Adrenal gland (tissue), 12 donors: Measurements from ENCODE around the gene CXADR. TPM values are rescaled to one million over a fixed set of nuclear protein-coding genes. Genes with fewer than 3 reads are reported as not detected.
"Not testable (repeated sequence)": the region's sequence is repeated elsewhere in the genome, so short reads cannot be mapped to it uniquely, and the experiment has no call there.

Source experiments
- DNase-seq, 7 donors: peaks; one replicate each; pipeline ENCODE4 v3.0.0-alpha.2; 2019 to 2020
- H3K27ac ChIP-seq, 5 donors: fragments of 200-600 bp; sonication (generic) in 4 of 5; 1 replicate in 3 of 5; 2 replicates in 2 of 5; pipeline versions ENCODE4 v1.5.1 to v1.8.0; 2016 to 2020; ENCODE audit warnings: mild to moderate bottlenecking in 1 of 5
- H3K27me3 ChIP-seq: fragments of 200-600 bp; 2 replicates; pipeline ENCODE4 v1.8.0; 2021
- H3K36me3 ChIP-seq, 2 donors: fragments of 200-600 bp; replicated peaks in 1 of 2; 1 replicate in 1 of 2; 2 replicates in 1 of 2; pipeline versions ENCODE4 v1.5.1 to v1.8.0; 2018 to 2022
- H3K4me1 ChIP-seq, 2 donors: fragments of 200-600 bp; replicated peaks in 1 of 2; 1 replicate in 1 of 2; 2 replicates in 1 of 2; pipeline versions ENCODE4 v1.5.1 to v1.8.0; 2018 to 2021
- H3K4me3 ChIP-seq, 4 donors: fragments of 200-600 bp; sonication (generic) in 3 of 4; one replicate each; pipeline ENCODE4 v1.5.1; 2016 to 2018
- H3K9me3 ChIP-seq, 3 donors: fragments of 200-600 bp; sonication (generic) in 1 of 3; replicated peaks in 1 of 3; 1 replicate in 2 of 3; 2 replicates in 1 of 3; pipeline versions ENCODE4 v1.5.1 to v1.8.0; 2016 to 2021
- POLR2A ChIP-seq, 2 donors: fragments of 450-650 bp; IDR thresholded peaks; one replicate each; pipeline ENCODE4 v1.6.1; 2017; ENCODE audit warnings: antibody characterized with exemption in 2 of 2, mild to moderate bottlenecking in 2 of 2, moderate library complexity in 1 of 2
- WGBS, 4 donors: extraction: QIAGEN DNeasy Blood & Tissue Kit in 2 of 4; methylation state at CpG; one replicate each; pipeline versions ENCODE4 v1.1.5 to v1.1.7; 2013 to 2017; 5-methylcytosine and 5-hydroxymethylcytosine counted together
- intact Hi-C, 2 donors: fragments of 100-400 bp; cut with DNase I; formaldehyde crosslinking; loops; one replicate each; pipeline versions ENCODE4 v1.14.1 to v1.15.0; 2022 to 2023
- polyA plus RNA-seq, 3 donors: library from polyadenylated mRNA; stranded (reverse); fragments of 200-250 nt in 2 of 3; fragments of 350-450 nt in 1 of 3; fragmentation: Illumina TruSeq in 1 of 3; extraction: RNeasy Lipid Tissue Mini Kit (QIAGEN cat#74804) in 1 of 3; gene quantifications; one replicate each; pipeline ENCODE4 v1.2.3, GENCODE V29; 2013 to 2014
- total RNA-seq, 9 donors: library from RNA; depleted of rRNA in 4 of 9; stranded (reverse); fragments of >200 nt in 4 of 9; fragments of 120-200 nt in 1 of 9; fragmentation: NEBNext Ultra II Directional in 1 of 9; extraction: Animal tissue kit (Norgen Biotek cat#: 25700) in 1 of 9; gene quantifications; one replicate each; pipeline versions ENCODE4 v1.1.0 to v1.2.4, GENCODE V29; 2013 to 2023
- TF ChIP-seq, protein P1 (sequence below), 6 experiments: fragments of 450-650 bp in 4 of 6; fragments of 200-600 bp in 2 of 6; sonication (generic) in 1 of 6; IDR thresholded peaks; 1 replicate in 5 of 6; 2 replicates in 1 of 6; pipeline versions ENCODE4 v1.5.1 to v1.8.0; 2016 to 2021; ENCODE audit warnings: antibody characterized with exemption in 6 of 6, mild to moderate bottlenecking in 2 of 6, moderate library complexity in 1 of 6
- donor health status: healthy with polysubstance abuse.
- donor health status: Bipolar disorder and iron deficiency.
- donor health status: DM: yes; HTN: yes; CAD: no.
- donor health status: DM: no; HTN: no; CAD: no.
- donor health status: DM: no; HTN: no; CAD: no.
- donor health status: DM: yes; HTN: yes; CAD: no.

CXADR gene
- total and polyA plus RNA-seq, 12 donors: 1.5 to 25.2 (median 11.5) TPM

DNA sequence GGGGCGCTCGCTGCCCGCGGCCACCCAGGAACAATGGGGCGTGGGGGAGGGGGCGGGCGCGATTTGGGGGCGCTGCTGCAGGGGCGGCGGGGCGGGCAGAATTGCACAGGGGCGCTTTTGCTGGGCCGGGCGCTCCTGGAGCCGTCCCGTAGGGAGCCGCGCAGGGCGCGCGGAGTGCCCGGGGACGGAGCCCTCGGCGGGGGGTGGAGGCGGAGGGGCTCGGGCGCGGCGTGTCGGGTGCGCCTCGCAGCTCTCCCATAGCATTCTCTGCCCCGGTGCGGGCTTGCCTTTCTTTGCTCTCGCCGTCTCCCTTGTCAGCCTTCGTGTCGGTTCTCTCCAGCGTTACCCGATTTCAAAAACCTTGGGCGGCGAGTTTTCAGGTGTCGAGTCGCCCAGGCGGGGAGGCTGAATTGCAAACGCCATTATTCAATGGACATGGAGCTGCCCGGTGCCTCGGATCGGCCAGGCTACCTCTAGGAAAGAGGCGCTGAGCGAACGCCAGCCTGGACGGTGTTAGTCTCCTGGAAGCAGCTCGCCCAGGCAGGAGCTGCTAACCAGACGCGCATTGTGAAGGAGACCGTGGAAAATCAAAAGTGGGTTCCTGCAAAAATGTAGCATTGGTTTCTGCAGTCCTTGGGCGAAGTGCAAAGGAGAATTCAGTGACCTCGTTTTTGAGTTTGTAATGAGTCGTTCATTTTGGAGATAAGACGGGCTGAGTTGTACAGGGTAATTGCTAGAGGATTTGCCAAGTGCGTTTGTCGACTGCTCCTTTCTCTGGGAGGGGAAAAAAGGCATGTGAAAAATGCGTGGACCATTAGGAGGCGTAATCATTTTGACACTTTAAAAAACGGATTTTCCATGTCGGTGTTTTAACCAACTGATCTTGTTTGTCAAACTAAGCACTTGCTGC lies 626 bp downstream of the CXADR start:
- Histone ChIP-seq H3K27ac (peak overlapping the region in 4 of 5 donors; percentile 27 to 83 (median 56)), H3K27me3 (no peaks in the 10 kb centered on the region), H3K4me3 (peak overlapping the region; percentile 29 to 90 (median 70)), H3K36me3 (no peaks in the 10 kb centered on the region), H3K4me1 (peaks cover 10 to 16% of the 10 kb centered on the region in 2 donors), H3K9me3 (no peaks in the 10 kb centered on the region)
- TF ChIP-seq, protein P1, sequence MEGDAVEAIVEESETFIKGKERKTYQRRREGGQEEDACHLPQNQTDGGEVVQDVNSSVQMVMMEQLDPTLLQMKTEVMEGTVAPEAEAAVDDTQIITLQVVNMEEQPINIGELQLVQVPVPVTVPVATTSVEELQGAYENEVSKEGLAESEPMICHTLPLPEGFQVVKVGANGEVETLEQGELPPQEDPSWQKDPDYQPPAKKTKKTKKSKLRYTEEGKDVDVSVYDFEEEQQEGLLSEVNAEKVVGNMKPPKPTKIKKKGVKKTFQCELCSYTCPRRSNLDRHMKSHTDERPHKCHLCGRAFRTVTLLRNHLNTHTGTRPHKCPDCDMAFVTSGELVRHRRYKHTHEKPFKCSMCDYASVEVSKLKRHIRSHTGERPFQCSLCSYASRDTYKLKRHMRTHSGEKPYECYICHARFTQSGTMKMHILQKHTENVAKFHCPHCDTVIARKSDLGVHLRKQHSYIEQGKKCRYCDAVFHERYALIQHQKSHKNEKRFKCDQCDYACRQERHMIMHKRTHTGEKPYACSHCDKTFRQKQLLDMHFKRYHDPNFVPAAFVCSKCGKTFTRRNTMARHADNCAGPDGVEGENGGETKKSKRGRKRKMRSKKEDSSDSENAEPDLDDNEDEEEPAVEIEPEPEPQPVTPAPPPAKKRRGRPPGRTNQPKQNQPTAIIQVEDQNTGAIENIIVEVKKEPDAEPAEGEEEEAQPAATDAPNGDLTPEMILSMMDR (IDR thresholded peaks at IDR 0.05): no peak
- peak in 1 of 2 donors; percentile 36 for TF ChIP-seq POLR2A (IDR thresholded peaks at IDR 0.05)
- WGBS, 4 donors: 1 to 3% (median 1%) methylated on average over 18 to 69 of the region's 69 CpGs
- DNase-seq: peak; percentile 36 to 64 (median 45)
- intact Hi-C loops: no loop called here

GRCh38 chr21:17514124-17514845 lies 1.4 kb downstream of the CXADR start:
- Histone ChIP-seq H3K27ac (peak overlapping the region in 3 of 5 donors; percentile 43 to 83 (median 69)), H3K9me3 (no peaks in the 10 kb centered on the region), H3K27me3 (no peaks in the 10 kb centered on the region), H3K36me3 (no peaks in the 10 kb centered on the region), H3K4me3 (peak overlapping the region in 1 of 4 donors; percentile 90), H3K4me1 (peaks cover 10 to 21% of the 10 kb centered on the region in 2 donors)
- intact Hi-C loops: no loop called here
- no peak for DNase-seq
- WGBS, 4 donors: 42 to 58% (median 52%) methylated on average over 13 of the region's 13 CpGs
- TF ChIP-seq, protein P1 (IDR thresholded peaks at IDR 0.05): no peak
- TF ChIP-seq POLR2A (IDR thresholded peaks at IDR 0.05): no peak

DNA sequence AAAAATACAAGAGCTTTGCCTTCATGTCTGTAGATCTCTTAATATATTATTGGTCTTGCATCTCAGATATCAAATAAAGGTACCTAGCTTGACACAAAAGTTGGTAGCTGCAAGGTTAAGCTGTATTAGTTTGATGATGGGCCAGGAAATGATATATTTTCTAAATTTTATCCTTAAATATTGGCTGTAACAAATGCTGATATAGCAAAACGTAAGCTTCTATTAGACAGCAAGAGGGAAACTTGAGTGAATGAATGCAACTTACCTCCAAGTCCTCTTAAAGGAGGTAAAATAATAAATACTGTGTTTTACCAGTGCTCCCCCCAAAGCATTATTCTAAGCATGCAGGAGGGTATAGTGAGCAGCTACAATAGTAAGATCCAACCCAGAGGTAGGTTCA lies 4.2 kb downstream of the CXADR start:
- WGBS, 4 donors: 89 to 97% (median 94%) methylated on average over 1 of the region's 1 CpG
- DNase-seq, intact Hi-C loops: not testable (repeated sequence)

DNA sequence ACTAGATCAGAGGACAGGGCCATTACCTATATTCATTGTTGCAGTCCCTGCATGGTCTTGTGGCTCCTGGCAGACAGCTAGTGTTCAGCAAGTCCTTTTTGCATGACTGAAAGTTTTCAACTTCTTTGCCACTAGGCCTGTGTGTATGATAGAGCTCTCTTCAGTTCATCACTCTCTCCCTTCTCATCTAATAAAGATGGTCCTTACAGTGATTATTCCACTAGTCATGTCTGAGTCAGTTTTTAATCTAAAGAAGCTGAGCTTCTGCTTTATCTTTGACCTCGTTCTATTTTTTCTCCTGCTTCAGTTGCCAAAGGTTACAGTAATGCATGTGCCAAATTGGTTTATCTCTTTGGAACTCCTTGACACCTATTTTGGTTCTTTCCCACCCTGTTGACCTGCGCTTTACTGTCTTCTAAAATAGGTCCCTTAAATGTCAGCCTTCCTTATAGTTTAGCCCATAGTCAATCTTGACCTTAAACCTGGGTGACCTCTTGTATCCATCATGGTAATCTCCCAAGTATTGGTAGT lies 6.4 kb downstream of the CXADR start:
- Histone ChIP-seq H3K27me3 (no peaks in the 10 kb centered on the region), H3K4me1 (peaks cover 2 to 8% of the 10 kb centered on the region in 2 donors), H3K27ac (no peak overlapping the region), H3K4me3 (no peak overlapping the region), H3K9me3 (no peaks in the 10 kb centered on the region), H3K36me3 (no peaks in the 10 kb centered on the region)
- intact Hi-C loops: no loop called here
- DNase-seq: no peak
- TF ChIP-seq POLR2A (IDR thresholded peaks at IDR 0.05): no peak
- TF ChIP-seq, protein P1 (IDR thresholded peaks at IDR 0.05): no peak
- 49 to 57% (median 51%) methylated on average over 2 of the region's 2 CpGs for WGBS, 4 donors

More for the DNA sequence above, 4.2 kb downstream of the CXADR start:
- not testable (repeated sequence) for H3K36me3 ChIP-seq, H3K4me3 ChIP-seq, H3K9me3 ChIP-seq, H3K27me3 ChIP-seq, H3K27ac ChIP-seq
- H3K4me1 ChIP-seq: peaks cover 10 to 21% of the 10 kb centered on the region in 2 donors
